Cerebellar cortex (tissue), 1 donor: ENCODE measurements around the gene POP7.
"Not testable (repeated sequence)": the region's sequence is repeated elsewhere in the genome, so short reads cannot be mapped to it uniquely, and the experiment has no call there.

Experiments used
- DNase-seq: peaks from one replicate; pipeline ENCODE4 v3.0.0-alpha.2; 2015; ENCODE audit warnings: low spot score

Gene POP7

DNA sequence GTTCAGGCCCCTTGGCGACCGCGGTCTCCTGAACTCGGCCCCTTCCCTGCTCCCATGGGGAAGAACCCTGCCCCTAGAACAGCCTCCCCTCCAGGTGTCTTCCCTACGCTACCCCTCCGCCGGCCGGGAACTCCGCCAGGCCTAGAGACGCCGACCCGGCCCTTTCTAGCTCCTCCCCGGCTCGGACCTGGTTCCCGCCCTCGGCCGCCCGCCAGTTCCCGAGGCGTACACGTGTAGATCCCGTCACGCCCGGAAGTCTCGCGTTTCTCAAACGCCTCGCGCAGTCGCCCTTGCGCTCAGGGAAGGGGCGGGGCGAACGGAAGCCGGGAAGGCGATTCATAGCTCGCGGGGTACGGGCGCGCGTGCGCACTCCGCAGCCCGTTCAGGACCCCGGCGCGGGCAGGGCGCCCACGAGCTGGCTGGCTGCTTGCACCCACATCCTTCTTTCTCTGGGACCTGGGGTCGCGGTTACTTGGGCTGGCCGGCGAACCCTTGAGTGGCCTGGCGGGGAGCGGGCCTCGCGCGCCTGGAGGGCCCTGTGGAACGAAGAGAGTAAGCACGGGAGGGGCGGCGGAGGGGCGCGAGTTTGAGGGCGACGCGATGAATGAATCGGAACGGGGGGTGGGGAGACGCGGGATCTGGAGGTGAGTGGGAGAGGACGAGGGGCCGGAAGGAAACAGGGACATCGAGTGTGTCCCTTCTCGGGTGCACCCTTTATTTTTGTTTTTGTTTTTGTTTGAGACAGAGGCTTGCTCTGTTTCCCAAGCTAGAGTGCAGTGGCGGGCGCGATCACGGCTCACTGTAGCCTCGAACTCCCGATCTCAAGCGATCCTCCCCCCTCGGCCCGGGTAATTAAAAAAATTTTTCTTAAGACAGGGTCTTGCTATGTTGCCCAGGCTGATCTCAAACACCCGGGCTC lies at the start of gene POP7:
POP7 (plus strand) TSS at position 369 of the 919 bp plus-strand sequence. CDS start 710 bp downstream, outside the sequence.
- peak; percentile 96 for DNase-seq

DNA sequence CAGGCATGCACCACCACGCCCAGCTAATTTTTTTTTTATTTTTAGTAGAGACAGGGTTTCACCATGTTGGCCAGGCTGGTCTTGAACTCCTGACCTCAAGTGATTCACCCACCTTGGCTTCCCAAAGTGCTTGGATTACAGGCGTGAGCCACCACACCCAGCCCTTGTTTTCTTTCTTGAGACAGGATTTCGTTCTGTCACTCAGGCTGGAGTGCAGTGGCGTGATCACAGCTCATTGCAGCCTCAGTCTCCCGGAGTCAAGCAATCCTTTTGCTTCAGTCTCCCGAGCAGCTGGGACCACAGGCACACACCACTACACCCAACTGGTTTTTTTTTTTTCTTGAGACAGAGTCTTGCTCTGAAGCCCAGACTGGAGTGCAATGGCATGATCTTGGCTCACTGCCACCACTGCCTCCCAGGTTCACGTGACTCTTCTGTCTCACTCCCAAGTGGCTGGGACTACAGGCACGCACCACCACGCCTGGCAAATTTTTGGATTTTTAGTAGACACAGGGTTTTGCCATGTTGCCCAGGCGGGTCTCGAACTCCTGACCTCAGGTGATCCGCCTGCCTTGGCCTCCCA lies 43.6 kb upstream of the POP7 start:
- DNase-seq = not testable (repeated sequence)

DNA sequence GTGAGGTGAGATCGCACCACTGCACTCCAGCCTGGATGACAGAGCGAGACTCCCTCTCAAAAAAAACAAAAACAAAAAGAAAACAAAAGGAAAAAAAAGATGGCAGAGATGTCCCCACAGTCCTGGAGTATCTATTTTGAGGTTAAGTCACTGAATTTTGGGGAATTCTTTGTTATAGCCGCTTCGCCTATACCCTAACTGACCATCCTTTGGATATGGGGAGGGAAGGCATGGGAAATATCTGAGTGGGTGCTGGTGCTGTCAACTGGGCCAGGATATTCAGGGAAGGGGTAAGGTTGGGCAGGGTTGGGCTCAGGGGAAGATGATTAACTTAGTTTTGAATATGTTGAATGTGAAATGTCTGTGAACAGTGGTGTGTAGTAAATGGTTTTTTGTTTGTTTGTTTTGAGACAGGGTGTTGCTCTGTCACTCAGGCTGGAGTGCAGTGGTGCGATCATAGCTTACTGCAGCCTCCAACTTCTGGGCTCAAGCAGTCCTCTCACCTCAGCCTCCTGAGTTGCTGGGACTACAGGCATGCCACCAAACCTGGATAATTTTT lies 40.7 kb upstream of the POP7 start:
- DNase-seq = no peak

DNA sequence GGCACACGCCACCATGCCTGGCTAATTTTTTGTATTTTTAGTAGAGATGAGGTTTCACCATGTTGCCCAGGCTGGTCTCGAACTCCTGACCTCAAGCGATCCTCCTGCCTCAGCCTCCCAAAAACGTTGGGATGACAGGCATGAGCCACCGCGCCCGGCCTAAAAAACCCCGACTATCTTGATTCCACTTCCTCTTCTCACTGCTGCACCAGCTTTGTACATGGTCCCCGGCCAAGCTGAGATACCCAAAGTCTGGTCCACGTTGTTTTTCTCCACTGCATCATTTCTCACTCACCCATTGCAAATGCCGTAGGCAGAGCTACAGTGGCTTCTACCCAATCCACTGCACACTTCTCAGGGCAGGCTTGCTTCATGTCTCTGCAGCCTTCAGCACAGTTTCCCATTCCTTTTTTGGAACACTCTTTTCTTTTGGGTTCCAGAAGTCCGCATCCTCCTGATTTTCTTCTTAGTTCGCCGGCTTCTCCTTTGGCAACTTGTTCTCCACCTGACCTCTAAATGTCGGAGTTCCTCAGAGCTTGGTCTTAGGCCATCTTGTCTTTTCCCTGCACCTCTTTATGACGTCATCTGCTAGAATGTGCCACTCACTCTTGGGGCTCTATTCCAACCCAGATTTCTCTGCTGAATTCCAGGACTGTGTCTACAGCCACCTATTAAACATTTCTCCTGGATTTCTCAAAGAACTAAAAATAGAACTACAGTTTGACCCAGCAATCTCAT lies 38.4 kb upstream of the POP7 start:
- no peak for DNase-seq

DNA sequence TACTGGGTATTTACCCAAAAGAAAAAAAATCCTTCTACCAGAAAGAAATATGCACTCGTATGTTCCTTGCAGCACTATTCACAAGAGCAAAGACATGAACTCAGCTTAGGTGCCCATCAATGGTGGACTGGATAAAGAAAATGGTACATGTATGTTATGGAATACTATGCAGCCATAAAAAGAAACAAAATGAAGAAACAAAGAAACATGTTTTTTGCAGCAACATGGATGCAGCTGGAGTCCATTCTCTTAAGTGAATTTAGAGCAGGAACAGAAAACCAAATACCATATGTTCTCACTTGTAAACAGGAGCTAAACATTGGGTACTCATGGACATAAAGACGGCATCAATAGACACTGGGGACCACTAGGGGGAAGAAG lies 37.9 kb upstream of the POP7 start:
- DNase-seq = no peak

DNA sequence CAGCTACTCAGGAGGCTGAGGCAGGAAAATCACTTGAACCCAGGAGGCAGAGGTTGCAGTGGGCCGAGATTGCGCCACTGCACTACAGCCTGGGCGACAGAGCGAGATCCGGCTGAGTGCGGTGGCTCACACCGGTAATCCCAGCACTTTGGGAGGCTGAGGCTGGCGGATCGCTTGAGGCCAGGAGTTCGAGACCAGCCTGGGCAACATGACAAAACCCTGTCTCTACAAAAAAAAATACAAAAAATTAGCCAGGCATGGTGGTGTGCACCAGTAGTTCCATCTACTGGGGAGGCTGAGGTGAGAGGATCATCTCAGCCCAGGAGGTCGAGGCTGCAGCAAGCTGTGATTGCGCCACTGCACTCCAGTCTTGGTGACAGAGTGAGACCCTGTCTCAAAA lies 36.8 kb upstream of the POP7 start:
- not testable (repeated sequence) for DNase-seq

DNA sequence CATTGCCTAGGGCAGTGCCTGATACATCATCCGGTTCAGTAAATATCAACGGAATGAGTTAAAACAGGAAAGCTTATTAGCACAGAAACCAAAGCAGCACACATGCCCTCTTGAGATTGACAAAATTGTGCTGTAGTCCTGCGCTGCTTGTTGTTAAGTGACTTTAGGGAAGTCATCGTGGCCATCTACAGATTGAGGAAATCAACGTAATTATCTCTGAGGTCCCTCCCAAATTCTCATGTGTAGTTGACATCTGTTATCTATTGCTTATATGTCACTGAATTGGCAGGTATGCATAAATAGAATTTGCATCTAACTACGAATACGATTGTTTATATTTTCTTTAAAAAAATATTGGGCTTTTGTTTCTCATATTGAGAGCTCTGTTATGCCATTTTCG lies 35.8 kb upstream of the POP7 start:
- no peak for DNase-seq

DNA sequence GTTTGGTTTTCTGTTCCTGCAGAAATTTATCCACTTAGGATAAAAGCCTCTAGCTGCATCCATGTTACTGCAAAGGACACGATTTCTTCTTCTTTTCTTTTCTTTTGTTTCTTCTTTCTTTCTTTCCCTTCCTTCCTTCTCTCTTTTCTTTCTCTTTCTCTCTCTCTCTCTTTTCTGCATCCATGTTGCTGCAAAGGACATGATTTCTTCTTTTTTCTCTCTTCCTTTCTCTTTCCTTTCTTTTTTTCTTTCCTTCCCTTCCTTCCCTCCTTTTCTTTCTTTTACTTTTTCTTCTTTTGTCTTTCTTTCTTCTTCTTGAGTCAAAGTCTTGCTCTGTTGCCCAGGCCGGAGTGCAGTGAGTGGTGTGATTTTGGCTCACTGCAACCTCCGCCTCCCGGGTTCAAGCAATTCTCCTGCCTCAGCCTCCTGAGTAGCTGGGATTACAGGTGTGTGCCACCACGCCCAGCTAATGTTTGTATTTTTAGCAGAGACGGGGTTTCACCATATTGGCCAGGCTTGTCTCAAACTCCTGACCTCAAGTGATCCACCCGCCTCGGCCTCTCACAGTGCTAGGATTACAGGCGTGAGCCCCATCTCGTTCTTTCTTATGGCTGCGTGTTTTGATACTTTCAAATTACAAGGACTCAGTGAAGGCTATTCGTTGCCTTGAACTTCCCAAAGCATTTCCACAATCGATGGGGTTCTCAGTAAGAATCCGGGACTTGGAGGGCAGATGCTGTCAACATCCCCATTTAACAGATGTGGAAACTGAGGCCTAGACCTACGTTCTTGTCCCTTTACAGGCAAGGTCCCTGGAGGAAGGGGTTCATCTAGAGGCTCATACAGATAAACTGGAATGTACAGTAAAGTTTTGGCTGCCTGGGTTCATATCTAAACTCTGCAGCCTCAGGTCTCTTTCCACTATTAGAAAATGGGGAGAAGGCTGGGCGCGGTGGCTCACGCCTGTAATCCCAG lies 34.3 kb upstream of the POP7 start:
- DNase-seq = no peak

DNA sequence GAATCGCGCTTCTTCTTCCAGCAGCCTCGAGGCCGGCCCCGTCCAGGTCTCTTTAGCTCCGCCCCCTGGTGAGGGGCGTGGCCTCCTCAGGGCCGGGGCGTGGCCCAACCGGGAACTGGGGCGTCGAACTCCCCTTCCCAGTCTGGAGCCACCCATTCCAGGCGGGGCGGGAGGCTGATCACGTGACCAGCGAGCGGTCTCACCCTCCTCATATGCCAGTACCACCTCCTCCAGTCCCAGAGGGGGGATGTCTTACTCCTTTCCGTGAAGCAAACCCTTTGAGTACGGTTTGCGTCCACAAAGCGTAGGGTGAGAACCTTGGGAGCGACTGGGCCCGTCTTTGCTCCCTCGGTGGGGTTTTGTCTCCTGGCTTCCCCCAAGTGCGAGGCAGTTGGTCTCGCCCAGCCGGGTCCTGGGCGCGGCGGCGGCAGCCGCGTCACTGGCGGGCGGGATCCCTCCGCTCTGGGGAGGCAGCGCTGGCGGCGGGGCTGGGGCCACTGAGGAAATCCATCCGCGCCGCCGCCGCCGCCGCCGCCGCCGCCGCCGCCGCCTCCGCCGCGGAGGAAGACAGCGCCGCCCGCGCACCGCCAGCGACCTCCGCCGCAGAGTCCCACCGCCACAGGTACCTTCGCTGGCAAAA lies 32.5 kb upstream of the POP7 start, which contains the start of gene GNB2:
GNB2 (plus strand) TSS at position 439 of the 640 bp plus-strand sequence. CDS start 2,526 bp downstream, outside the sequence.
- peak; percentile 99 for DNase-seq

DNA sequence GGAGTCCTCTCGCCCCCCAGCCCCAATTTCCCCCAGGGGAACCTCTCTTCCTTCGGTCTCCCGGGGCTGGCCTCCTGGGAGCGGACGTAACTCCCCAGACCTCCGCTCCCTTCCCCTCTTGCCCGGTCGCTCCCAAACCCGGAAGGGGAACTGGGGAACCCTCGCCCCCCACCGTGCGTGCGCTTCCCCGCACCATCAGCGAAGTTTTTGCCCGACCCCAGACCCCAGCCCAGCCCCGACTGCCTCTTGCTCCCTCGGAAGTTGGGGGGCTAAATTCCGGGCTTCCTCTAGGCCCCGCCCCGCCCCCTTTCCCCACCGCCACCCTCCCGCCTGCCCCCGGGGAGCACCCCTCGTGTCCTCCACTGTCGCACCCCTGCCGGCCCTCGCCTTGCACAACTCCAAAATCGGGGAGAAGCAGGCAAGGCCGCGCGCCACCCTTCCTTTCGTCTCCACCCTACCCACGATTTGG lies 31.9 kb upstream of the POP7 start:
- DNase-seq = no peak

DNA sequence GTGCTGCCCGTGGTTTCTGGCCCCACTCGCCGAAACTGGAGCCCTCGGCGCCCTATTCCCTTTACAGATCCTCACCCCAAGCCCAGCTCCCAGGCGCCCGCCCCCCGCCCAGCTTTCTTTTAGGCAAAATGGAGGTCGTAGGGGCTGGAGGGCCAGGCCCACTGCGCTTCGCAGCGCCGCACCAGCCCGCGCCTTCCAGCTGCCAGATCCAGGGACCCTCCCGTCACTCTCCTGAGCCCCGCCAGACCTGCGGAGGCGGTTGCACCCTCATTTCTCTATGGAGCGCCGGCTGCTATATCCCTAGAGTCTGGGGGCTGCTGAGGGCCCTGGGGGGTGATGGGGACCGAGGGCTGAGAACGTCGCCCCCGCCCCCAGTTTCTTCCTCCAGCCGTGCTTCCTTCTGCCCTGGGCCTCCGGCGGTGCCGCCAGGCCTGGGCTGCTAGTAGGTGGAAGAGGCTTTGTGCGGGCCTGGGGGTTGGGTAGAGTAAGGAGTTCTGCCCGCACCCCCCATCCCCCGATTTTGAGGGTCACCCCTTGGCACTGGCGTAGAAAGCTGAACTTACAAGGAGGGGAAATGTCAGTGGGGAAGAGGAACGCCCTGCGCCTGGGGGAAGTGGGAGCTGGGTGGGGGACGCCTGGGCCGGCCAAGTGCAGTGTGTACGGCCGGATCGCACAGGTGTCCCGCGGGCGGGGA lies 31.4 kb upstream of the POP7 start:
- no peak for DNase-seq

DNA sequence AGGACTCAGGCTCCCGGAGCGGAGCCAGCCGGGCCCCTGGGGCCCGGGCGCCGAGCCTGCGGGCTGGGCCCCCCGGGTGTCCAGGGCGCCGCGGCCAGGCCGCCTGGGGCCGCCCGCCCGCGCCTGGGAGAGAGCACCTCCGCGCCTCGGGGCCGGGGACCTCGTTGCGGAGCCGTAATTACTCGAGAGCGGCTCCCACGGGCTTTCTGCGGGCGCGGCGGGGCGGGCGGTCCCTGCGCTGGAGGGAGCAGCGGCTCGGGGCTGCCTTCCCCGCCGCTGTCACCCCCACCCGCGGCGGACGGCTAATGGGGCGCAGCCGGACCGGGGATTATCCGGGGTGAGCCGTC lies 30.8 kb upstream of the POP7 start:
- no peak for DNase-seq

DNA sequence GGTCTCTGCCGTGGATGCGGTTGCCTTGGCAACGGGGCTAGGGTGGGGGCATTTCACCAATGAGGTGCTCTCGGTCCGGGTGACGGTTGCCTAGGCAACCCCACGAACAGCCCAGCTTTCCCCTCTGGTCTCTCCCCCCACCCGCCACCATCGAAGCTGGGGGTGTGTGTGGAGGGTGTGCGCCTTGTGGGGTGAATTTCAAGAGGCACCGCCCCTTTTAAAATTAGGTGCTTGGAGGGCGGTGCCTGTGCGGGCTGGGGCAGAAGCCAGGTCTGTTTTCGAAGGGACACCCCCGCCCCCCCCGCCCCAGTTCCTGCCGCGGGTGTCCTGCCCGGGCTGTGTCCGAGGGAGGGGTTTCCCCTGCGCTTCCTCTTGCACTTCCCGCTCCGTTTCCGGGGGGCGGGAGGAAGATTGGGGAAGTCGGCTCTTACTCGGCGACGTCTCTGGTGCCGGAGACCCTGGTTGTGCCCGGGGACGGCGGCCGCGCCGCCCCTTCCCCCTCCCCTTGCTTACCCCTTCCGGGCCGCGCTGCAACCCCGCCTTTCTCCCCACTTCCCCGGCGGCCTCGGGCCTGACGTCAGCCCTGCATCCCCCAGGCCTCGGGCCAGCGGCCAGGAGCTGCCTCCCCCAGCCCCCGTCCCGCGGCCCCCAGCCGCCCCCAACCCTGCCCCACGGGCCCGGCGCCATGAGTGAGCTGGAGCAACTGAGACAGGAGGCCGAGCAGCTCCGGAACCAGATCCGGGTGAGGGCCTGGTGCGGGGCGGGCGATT lies 30.2 kb upstream of the POP7 start:
- DNase-seq = peak; percentile 92

DNA sequence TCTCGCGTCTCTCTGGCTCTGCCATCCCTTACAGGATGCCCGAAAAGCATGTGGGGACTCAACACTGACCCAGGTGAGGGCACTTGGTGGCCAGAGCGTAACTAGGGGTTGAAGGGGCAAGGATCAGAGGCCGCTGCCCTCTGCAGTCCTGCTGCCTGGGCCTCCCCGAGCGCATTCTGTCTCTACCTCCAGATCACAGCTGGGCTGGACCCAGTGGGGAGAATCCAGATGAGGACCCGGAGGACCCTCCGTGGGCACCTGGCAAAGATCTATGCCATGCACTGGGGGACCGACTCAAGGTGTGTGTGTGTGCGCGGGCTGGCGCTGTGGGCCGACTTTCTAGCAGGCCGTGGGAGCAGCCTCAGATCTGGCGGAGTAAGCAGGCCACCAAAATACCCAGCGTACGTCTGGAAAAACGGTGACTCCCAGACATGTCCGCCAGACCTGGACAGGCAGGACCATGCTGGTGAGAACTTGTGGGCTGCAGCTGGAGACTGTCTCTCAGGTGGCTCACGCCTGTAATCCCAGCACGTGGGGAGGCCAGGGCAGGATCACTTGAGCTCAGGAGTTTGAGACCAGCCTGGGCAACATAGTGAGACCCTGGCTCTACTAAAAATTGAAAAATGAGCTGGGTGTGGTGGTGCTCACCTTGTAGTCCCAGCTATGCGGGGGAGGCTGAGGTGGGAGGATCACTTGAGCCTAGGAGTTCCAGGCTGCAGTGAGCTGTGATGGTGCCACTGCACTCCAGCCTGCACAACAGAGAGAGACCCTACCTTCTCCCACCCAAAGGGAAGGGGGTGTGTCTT lies 29.2 kb upstream of the POP7 start:
- DNase-seq = no peak

DNA sequence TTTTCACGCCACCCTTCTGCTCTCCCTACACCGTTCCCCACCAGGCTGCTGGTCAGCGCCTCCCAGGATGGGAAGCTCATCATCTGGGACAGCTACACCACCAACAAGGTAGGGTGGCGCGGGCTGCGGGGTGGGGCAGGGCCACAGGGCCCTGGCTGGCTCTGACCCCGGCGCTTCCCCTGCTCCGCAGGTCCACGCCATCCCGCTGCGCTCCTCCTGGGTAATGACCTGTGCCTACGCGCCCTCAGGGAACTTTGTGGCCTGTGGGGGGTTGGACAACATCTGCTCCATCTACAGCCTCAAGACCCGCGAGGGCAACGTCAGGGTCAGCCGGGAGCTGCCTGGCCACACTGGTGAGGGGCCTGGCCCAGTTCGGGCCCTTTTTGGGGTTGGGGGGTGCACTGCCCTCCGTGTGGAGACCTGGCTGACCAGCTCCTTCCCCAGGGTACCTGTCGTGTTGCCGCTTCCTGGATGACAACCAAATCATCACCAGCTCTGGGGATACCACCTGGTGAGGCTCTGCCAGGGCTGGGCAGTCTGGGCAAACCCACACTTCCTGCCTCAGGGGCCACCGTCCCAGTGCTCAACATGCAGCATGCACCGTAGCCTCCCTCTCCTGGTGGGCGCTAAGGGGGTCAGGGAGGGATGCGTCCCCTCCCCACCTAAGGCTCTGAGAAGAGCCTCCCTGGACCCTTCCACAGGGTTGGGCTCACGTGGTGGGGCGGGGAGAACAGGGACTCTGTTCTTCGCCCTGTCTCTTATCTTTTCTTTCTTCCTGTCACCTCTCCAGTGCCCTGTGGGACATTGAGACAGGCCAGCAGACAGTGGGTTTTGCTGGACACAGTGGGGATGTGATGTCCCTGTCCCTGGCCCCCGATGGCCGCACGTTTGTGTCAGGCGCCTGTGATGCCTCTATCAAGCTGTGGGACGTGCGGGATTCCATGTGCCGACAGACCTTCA lies 28.3 kb upstream of the POP7 start:
- no peak for DNase-seq

DNA sequence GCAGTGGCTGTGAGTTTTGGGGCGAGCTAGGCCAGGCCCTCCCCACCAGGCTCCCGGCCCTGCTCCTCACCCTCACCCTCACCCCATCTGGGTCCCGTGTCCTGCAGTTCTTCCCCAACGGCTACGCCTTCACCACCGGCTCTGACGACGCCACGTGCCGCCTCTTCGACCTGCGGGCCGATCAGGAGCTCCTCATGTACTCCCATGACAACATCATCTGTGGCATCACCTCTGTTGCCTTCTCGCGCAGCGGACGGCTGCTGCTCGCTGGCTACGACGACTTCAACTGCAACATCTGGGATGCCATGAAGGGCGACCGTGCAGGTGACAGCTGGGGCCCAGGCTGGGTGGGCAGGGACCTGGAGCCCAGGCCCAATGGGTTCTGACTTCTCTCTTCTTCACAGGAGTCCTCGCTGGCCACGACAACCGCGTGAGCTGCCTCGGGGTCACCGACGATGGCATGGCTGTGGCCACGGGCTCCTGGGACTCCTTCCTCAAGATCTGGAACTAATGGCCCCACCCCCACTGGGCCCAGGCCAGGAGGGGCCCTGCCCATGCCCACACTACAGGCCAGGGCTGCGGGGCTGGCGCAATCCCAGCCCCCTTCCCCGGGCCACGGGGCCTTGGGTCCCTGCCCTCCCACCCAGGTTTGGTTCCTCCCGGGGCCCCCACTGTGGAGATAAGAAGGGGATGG lies 27.5 kb upstream of the POP7 start:
- no peak for DNase-seq
